OCI-LY7 (cell line): ENCODE measurements around the gene AMPD3.

Experiments used
- CTCF ChIP-seq: fragments of 200-600 bp; sonication (generic); conservative IDR thresholded peaks from 2 replicates; pipeline ENCODE4 v1.5.1; 2014; ENCODE audit warnings: mild to moderate bottlenecking, antibody characterized with exemption, low read length, moderate library complexity, mixed read lengths
- EZH2phosphoT487 ChIP-seq: fragments of 200-600 bp; sonication (generic); IDR thresholded peaks from 2 replicates; pipeline ENCODE4 v1.6.1; 2018; ENCODE audit warnings: low read depth, borderline replicate concordance, mild to moderate bottlenecking, mixed run types, antibody characterized with exemption, low read length, moderate library complexity, mixed read lengths

DNA sequence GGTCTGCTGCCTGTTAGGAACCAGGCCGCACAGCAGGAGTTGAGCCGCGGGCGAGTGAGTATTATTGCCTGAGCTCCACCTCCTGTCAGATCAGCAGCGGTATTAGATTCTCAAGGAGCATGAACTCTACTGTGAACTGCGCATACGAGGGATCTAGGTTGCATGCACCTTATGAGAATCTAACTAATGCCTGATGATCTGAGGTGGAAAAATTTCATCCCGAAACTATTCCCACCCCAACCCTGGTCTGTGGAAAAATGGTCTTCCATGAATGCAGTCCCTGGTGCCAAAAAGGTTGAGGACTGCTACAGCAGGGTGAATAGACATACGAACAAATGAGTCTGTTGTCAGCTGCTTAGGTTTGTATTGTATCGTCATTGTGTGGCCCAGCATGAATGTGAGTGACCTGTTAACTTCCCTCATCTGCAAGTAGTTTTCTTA, 56.1 kb downstream of the AMPD3 start:
- TF ChIP-seq CTCF (no peak), EZH2phosphoT487 (no peak)
